ENCODE data around the gene NF2.

- TF ChIP-seq, protein P1, sequence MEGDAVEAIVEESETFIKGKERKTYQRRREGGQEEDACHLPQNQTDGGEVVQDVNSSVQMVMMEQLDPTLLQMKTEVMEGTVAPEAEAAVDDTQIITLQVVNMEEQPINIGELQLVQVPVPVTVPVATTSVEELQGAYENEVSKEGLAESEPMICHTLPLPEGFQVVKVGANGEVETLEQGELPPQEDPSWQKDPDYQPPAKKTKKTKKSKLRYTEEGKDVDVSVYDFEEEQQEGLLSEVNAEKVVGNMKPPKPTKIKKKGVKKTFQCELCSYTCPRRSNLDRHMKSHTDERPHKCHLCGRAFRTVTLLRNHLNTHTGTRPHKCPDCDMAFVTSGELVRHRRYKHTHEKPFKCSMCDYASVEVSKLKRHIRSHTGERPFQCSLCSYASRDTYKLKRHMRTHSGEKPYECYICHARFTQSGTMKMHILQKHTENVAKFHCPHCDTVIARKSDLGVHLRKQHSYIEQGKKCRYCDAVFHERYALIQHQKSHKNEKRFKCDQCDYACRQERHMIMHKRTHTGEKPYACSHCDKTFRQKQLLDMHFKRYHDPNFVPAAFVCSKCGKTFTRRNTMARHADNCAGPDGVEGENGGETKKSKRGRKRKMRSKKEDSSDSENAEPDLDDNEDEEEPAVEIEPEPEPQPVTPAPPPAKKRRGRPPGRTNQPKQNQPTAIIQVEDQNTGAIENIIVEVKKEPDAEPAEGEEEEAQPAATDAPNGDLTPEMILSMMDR (IDR thresholded peaks at IDR 0.05) = no peak
- TF ChIP-seq POLR2A (IDR thresholded peaks at IDR 0.05) = no peak
These were observed 144.4 kb downstream of the NF2 start for GRCh38 chr22:29747832-29748231.
